BLaER1 treated with 17β-estradiol and CSF1 and Interleukin-3, amounts not matched to agents 10 nM and 100 nM (cell line): Measurements from ENCODE around the gene IRS2.

ENCODE experiments used
- H3K27ac ChIP-seq, 11 experiments: shearing (Covaris generic); formaldehyde crosslinking; 2 replicates each; pipeline ENCODE4 v1.8.1; 2022
- H3K27me3 ChIP-seq, 11 experiments: shearing (Covaris generic); formaldehyde crosslinking; 2 replicates each; pipeline ENCODE4 v1.8.1; 2022
- H3K36me3 ChIP-seq, 11 experiments: shearing (Covaris generic); formaldehyde crosslinking; 2 replicates each; pipeline ENCODE4 v1.8.1; 2022
- H3K4me1 ChIP-seq, 10 experiments: shearing (Covaris generic); formaldehyde crosslinking; 2 replicates each; pipeline ENCODE4 v1.8.1; 2022
- H3K4me2 ChIP-seq, 11 experiments: shearing (Covaris generic); formaldehyde crosslinking; 2 replicates each; pipeline ENCODE4 v1.8.1; 2022
- H3K4me3 ChIP-seq, 10 experiments: shearing (Covaris generic); formaldehyde crosslinking; 2 replicates each; pipeline ENCODE4 v1.8.1; 2022
- H3K9ac ChIP-seq, 11 experiments: shearing (Covaris generic); formaldehyde crosslinking; 2 replicates each; pipeline ENCODE4 v1.8.1; 2022
- H3K9me3 ChIP-seq, 11 experiments: shearing (Covaris generic); formaldehyde crosslinking; replicated peaks in 1 of 11; 2 replicates each; pipeline ENCODE4 v1.8.1; 2022
- H4K20me1 ChIP-seq, 11 experiments: shearing (Covaris generic); formaldehyde crosslinking; 2 replicates each; pipeline ENCODE4 v1.8.1; 2022
- Cebpa-rat ChIP-seq, 11 experiments: shearing (Covaris generic); IDR thresholded peaks; 2 replicates each; pipeline ENCODE4 v1.8.1; 2022

Gene IRS2

DNA sequence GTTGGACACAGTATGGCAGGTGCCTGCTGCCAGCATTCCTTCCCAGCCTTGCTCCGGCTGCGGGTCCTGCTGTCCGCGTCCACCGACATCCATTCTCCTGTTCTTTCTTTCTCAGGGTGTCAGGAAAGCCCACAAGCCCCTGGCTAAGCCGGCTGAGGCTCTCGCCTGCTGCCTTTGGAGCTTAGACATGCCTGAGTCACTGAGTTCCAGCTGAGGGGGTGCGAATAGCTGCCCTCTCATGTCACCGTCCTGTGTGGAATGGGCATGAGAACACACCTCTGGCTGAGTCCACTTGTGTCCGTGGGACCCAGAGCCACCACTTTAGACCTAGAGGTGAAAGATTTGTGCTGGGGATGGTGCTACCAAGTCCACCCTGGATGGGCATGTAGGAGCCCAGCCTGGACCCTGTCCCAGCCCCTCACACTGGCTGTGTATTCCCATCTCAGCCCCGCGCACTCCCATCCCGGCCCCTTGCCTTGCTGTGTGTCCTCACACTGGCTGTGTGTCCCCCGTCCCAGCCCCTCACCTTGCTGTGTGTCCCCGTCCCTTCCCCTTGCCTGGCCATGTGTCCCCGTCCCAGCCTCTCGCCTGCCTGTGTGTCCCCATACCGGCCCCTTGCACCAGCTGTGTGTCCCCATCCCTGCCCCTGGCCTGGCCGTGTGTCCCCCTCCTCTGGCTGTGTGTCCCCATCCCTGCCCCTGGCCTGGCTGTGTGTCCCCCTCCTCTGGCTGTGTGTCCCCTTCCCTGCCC lies 24.6 kb upstream of the IRS2 start:
- no peak for TF ChIP-seq Cebpa-rat (IDR thresholded peaks at IDR 0.05)
- H3K27ac ChIP-seq: no peak overlapping the region
- H3K9me3 ChIP-seq: no peaks in the 10 kb centered on the region
- H3K4me1 ChIP-seq: peaks cover 0 to 4% (median 0%) of the 10 kb centered on the region in 10 experiments; a peak in 6 of 20 replicates
- H3K4me3 ChIP-seq: no peak overlapping the region
- no peak overlapping the region for H3K9ac ChIP-seq
- no peaks in the 10 kb centered on the region for H3K36me3 ChIP-seq
- H3K27me3 ChIP-seq: no peaks in the 10 kb centered on the region
- H4K20me1 ChIP-seq: no peaks in the 10 kb centered on the region
- no peak overlapping the region for H3K4me2 ChIP-seq

DNA sequence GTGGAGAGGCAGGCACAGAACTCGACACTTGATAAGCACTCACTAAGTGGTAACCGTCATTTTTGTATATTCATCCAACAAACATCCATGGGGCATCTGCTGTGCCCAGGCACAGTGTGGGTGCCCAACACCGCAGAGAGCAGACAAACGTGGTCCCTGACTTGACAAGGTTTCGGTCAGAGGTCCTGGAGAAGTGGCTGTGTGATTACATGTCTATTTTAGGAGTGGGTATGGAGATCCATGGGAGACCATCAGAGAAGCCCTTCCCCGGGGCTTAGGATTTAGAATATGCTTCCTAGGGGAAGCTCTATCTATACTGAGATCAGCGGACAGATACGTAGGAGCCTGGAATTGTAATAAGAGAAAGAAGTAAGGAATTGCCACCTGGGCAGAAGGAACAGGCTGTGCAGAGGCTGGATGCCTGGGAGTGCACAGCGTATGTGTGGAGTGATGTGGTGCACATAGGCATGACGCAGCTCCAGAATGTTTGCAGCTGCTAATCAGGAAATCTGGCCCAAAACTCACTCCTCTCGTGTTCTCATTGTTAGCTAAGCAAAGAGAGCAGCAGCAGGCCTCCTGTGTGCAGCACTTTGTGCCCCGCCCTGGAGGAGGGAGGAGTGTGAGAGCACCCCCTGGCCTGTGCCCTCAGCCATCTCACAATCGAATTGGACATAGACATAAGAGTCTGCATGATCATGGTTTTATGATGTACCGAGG lies 23.0 kb upstream of the IRS2 start:
- Histone ChIP-seq H3K27ac (no peak overlapping the region), H3K4me2 (no peak overlapping the region), H3K9me3 (no peaks in the 10 kb centered on the region; a peak in 1 of 22 replicates), H3K4me1 (no peaks in the 10 kb centered on the region), H3K4me3 (no peak overlapping the region), H3K36me3 (no peaks in the 10 kb centered on the region), H4K20me1 (no peaks in the 10 kb centered on the region), H3K9ac (no peak overlapping the region), H3K27me3 (no peaks in the 10 kb centered on the region)
- no peak for TF ChIP-seq Cebpa-rat (IDR thresholded peaks at IDR 0.05)

DNA sequence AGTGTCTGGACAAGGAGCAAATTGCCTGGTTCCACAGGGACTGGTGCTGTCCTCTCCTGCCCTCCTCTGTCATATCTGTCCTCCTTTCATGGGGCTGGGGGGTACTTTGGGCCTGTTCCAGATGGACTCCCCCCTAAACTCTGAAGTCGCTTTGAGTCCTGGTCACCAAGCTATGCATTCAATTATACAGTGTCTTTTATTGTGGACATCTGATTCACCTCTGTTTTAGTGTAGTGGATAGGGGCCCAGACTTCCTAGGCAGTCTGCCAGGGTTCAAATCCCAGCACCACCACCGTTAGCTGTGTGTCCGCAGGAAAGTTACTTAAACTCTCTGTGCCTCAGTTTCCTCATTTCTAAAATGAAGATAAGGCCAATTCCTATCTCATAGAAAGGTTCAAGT lies 21.0 kb upstream of the IRS2 start:
- Histone ChIP-seq H3K27ac (no peak overlapping the region), H4K20me1 (no peaks in the 10 kb centered on the region)

GRCh38 chr13:109804654-109805053 lies 18.3 kb upstream of the IRS2 start:
- Histone ChIP-seq H3K4me1 (no peaks in the 10 kb centered on the region), H4K20me1 (no peaks in the 10 kb centered on the region), H3K36me3 (no peaks in the 10 kb centered on the region), H3K4me3 (no peak overlapping the region), H3K27ac (no peak overlapping the region), H3K4me2 (no peak overlapping the region), H3K9me3 (no peaks in the 10 kb centered on the region; a peak in 1 of 22 replicates), H3K27me3 (no peaks in the 10 kb centered on the region), H3K9ac (no peak overlapping the region)
- TF ChIP-seq Cebpa-rat (IDR thresholded peaks at IDR 0.05): no peak

More for the DNA sequence above, 21.0 kb upstream of the IRS2 start:
- Histone ChIP-seq H3K4me3 (no peak overlapping the region), H3K4me1 (no peaks in the 10 kb centered on the region), H3K36me3 (no peaks in the 10 kb centered on the region), H3K9ac (no peak overlapping the region), H3K9me3 (no peaks in the 10 kb centered on the region; a peak in 1 of 22 replicates), H3K27me3 (no peaks in the 10 kb centered on the region), H3K4me2 (no peak overlapping the region)
- TF ChIP-seq Cebpa-rat (IDR thresholded peaks at IDR 0.05): no peak

DNA sequence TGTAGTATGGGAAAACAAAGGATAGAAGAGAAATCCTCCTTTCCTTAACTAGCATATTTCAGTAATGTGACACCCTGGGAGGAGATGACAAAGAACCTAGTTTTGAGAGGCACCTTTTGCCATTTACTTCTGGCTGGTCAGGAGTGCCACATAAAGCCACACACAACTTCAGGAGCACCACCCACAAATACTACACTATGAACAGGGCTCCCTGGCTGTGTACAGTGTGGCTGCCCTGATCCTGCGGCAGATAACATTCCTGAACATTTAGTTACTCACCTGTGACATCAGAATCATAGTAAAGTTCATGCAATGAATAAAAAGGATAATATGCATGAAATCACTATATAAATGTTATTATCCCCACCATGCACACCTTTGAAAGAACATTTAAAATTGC lies 17.4 kb upstream of the IRS2 start:
- H3K9ac ChIP-seq: no peak overlapping the region
- no peaks in the 10 kb centered on the region for H3K36me3 ChIP-seq
- H3K4me1 ChIP-seq: no peaks in the 10 kb centered on the region
- no peaks in the 10 kb centered on the region for H4K20me1 ChIP-seq
- H3K27ac ChIP-seq: no peak overlapping the region
- H3K4me3 ChIP-seq: no peak overlapping the region
- H3K9me3 ChIP-seq: no peaks in the 10 kb centered on the region; a peak in 1 of 22 replicates
- H3K27me3 ChIP-seq: no peaks in the 10 kb centered on the region
- no peak overlapping the region for H3K4me2 ChIP-seq
- TF ChIP-seq Cebpa-rat (IDR thresholded peaks at IDR 0.05): no peak

DNA sequence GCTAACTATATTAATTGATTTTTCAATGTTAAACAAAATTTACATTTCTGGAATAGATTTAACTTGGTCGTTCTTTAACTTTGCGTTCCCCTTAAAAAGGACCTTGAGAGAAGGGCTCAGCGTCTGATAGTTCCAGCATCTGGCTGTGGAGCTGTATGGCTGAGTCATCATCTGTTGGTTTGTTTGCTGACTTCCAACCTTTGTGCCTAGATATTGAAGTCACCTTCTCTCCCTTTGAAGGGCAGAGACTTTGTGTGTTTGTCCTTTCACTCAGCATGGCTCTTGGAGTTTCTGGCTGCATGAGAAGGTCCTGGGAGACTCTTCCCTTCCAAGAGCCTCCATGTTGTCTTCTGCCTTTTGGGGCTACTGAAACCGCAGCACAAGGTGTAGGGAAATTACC lies 16.6 kb upstream of the IRS2 start:
- no peaks in the 10 kb centered on the region for H3K4me1 ChIP-seq
- H3K4me2 ChIP-seq: no peak overlapping the region
- no peak overlapping the region for H3K27ac ChIP-seq
- no peak for TF ChIP-seq Cebpa-rat (IDR thresholded peaks at IDR 0.05)
- no peaks in the 10 kb centered on the region for H4K20me1 ChIP-seq
- H3K9me3 ChIP-seq: no peaks in the 10 kb centered on the region; a peak in 1 of 22 replicates
- no peak overlapping the region for H3K4me3 ChIP-seq
- H3K27me3 ChIP-seq: no peaks in the 10 kb centered on the region
- H3K36me3 ChIP-seq: no peaks in the 10 kb centered on the region
- H3K9ac ChIP-seq: no peak overlapping the region

- H3K9ac ChIP-seq: no peak overlapping the region
- H3K4me2 ChIP-seq: no peak overlapping the region
- no peak for TF ChIP-seq Cebpa-rat (IDR thresholded peaks at IDR 0.05)
- no peaks in the 10 kb centered on the region for H4K20me1 ChIP-seq
- H3K36me3 ChIP-seq: no peaks in the 10 kb centered on the region
- no peak overlapping the region for H3K4me3 ChIP-seq
- H3K27me3 ChIP-seq: no peaks in the 10 kb centered on the region
- peaks cover 6 to 23% (median 7%) of the 10 kb centered on the region in 10 experiments for H3K4me1 ChIP-seq
- H3K9me3 ChIP-seq: no peaks in the 10 kb centered on the region
- no peak overlapping the region for H3K27ac ChIP-seq
Measured at GRCh38 chr13:109795011-109795410, 8.6 kb upstream of the IRS2 start.

- no peaks in the 10 kb centered on the region for H4K20me1 ChIP-seq
- no peaks in the 10 kb centered on the region for H3K36me3 ChIP-seq
- H3K9me3 ChIP-seq: no peaks in the 10 kb centered on the region
- no peak overlapping the region for H3K4me3 ChIP-seq
- H3K4me1 ChIP-seq: peaks cover 6 to 29% (median 8%) of the 10 kb centered on the region in 10 experiments
- H3K27ac ChIP-seq: no peak overlapping the region
- no peak overlapping the region for H3K4me2 ChIP-seq
- no peaks in the 10 kb centered on the region for H3K27me3 ChIP-seq
- H3K9ac ChIP-seq: no peak overlapping the region
- TF ChIP-seq Cebpa-rat (IDR thresholded peaks at IDR 0.05): no peak
Measured at GRCh38 chr13:109794095-109794494, 7.7 kb upstream of the IRS2 start.

- Histone ChIP-seq H3K4me2 (no peak overlapping the region), H3K27me3 (no peaks in the 10 kb centered on the region), H3K9me3 (no peaks in the 10 kb centered on the region), H3K36me3 (no peaks in the 10 kb centered on the region), H3K4me3 (no peak overlapping the region), H4K20me1 (no peaks in the 10 kb centered on the region), H3K9ac (no peak overlapping the region), H3K4me1 (peaks cover 7 to 45% (median 19%) of the 10 kb centered on the region in 10 experiments), H3K27ac (no peak overlapping the region)
- no peak for TF ChIP-seq Cebpa-rat (IDR thresholded peaks at IDR 0.05)
Measured at GRCh38 chr13:109792416-109793059, 6.2 kb upstream of the IRS2 start.
